GM12878 (cell line): ENCODE data around the gene SNX33. TPM values are rescaled to one million over a fixed set of nuclear protein-coding genes. Genes with fewer than 3 reads are reported as not detected.

Experiments
- ATAC-seq: fragments of 200-7000 bp; cut with Tn5 transposase; 3 replicates; pipeline ENCODE4 v1.9.1; 2020; ENCODE audit warnings: mild to moderate bottlenecking, moderate library complexity
- BruUV-seq: library from RNA; stranded (reverse); fragments of 400-500 nt; replicated peaks from 2 replicates; lab custom pipeline; 2021; lab: Mats Ljungman, UMichigan
- CTCF ChIA-PET: fragments of 300-600 bp; sonication (Branson Sonifier 250); formaldehyde crosslinking; extraction: SDS; loops from one replicate; lab custom pipeline; 2021; ENCODE audit warnings: inconsistent platforms; lab: Yijun Ruan, JAX
- POLR2A ChIA-PET: fragments of 350-600 bp; formaldehyde crosslinking; extraction: SDS; loops from one replicate; lab custom pipeline; 2021; ENCODE audit warnings: inconsistent platforms; lab: Charles Lee
- RAD21 ChIA-PET: fragments of 300-600 bp; sonication (Branson Sonifier 250); formaldehyde crosslinking; loops from one replicate; lab custom pipeline; 2023; ENCODE audit warnings: antibody characterized with exemption; ENCODE audit not compliant: unreplicated experiment; lab: Charles Lee
- SMC1A ChIA-PET: fragments of 300-600 bp; sonication (Branson Sonifier 250); formaldehyde crosslinking; loops from one replicate; lab custom pipeline; 2023; ENCODE audit not compliant: unreplicated experiment, uncharacterized antibody; lab: Charles Lee
- DNase-seq: peaks from one replicate; pipeline ENCODE4 v3.0.0-alpha.2; 2011; ENCODE audit warnings: low read depth, low spot score
- FAIRE-seq: peaks from 3 replicates; lab custom pipeline; 2011; peaks lifted over from hg19 to GRCh38; lab: Jason Lieb, UNC
- H2AFZ ChIP-seq: 2 replicates; pipeline ENCODE4 v1.6.0; 2011; ENCODE audit warnings: low read depth, low read length, control low read depth; ENCODE audit not compliant: control insufficient read depth
- H3K27ac ChIP-seq: 2 replicates; pipeline ENCODE4 v1.5.1; 2011; ENCODE audit warnings: control low read depth; ENCODE audit not compliant: control insufficient read depth, insufficient read depth
- H3K27me3 ChIP-seq, 2 experiments: replicated peaks in 1 of 2; 2 replicates each; pipeline versions ENCODE4 v1.6.0 to v1.6.1; 2011; ENCODE audit warnings: low read length in 1 of 2; ENCODE audit not compliant: control insufficient read depth in 2 of 2, insufficient read depth in 2 of 2
- H3K36me3 ChIP-seq, 2 experiments: 2 replicates each; pipeline ENCODE4 v1.5.1; 2011; ENCODE audit warnings: low read length in 1 of 2; ENCODE audit not compliant: control insufficient read depth in 2 of 2, insufficient read depth in 2 of 2
- H3K4me1 ChIP-seq: 2 replicates; pipeline ENCODE4 v1.6.1; 2011; ENCODE audit warnings: mild to moderate bottlenecking, low read length, moderate library complexity, mixed read lengths; ENCODE audit not compliant: control insufficient read depth, insufficient read depth
- H3K4me2 ChIP-seq: 2 replicates; pipeline ENCODE4 v1.6.0; 2011; ENCODE audit warnings: control low read depth; ENCODE audit not compliant: control insufficient read depth, insufficient read depth
- H3K4me3 ChIP-seq: fragments of 200-600 bp; sonication (generic); 2 replicates; pipeline ENCODE4 v1.5.1; 2016
- H3K79me2 ChIP-seq: 2 replicates; pipeline ENCODE4 v1.6.0; 2011; ENCODE audit warnings: low read length; ENCODE audit not compliant: control insufficient read depth, insufficient read depth
- H3K9ac ChIP-seq: 2 replicates; pipeline ENCODE4 v1.8.0; 2011; ENCODE audit warnings: low read length, control low read depth, mixed read lengths; ENCODE audit not compliant: control insufficient read depth, insufficient read depth
- H3K9me3 ChIP-seq: replicated peaks from 3 replicates; pipeline ENCODE4 v1.5.1; 2011; ENCODE audit warnings: mild to moderate bottlenecking, low read length; ENCODE audit not compliant: control insufficient read depth, insufficient read depth
- H4K20me1 ChIP-seq: 2 replicates; pipeline ENCODE4 v1.6.0; 2011; ENCODE audit not compliant: control insufficient read depth, insufficient read depth
- CHD4 ChIP-seq: fragments of 200-600 bp; sonication (generic); IDR thresholded peaks from 2 replicates; pipeline ENCODE4 v1.6.1; 2016; ENCODE audit warnings: mild to moderate bottlenecking
- DPF2 ChIP-seq: fragments of 450-650 bp; IDR thresholded peaks from 2 replicates; pipeline ENCODE4 v1.6.1; 2017; ENCODE audit warnings: mild to moderate bottlenecking
- ESRRA ChIP-seq: IDR thresholded peaks from 2 replicates; pipeline ENCODE4 v1.6.1; 2012; ENCODE audit warnings: mild to moderate bottlenecking, low read length, improper control_type of control experiment
- JUNB ChIP-seq: IDR thresholded peaks from 2 replicates; pipeline ENCODE4 v1.6.1; 2016; ENCODE audit warnings: antibody characterized with exemption, mild to moderate bottlenecking
- KDM1A ChIP-seq: fragments of 200-600 bp; sonication (generic); IDR thresholded peaks from 2 replicates; pipeline ENCODE4 v1.6.1; 2016; ENCODE audit warnings: borderline replicate concordance
- NFYB ChIP-seq: IDR thresholded peaks from 2 replicates; pipeline ENCODE4 v1.6.1; 2011; ENCODE audit warnings: low read depth, mild to moderate bottlenecking, low read length, improper control_type of control experiment, moderate library complexity; ENCODE audit not compliant: insufficient read depth
- PBX3 ChIP-seq: IDR thresholded peaks from 2 replicates; pipeline ENCODE4 v1.6.1; 2011; ENCODE audit warnings: mild to moderate bottlenecking, low read depth, low read length, moderate library complexity; ENCODE audit not compliant: insufficient replicate concordance
- PRDM15 ChIP-seq: fragments of 450-650 bp; formaldehyde crosslinking; IDR thresholded peaks from 2 replicates; pipeline ENCODE4 v1.4.0; 2020; ENCODE audit warnings: mild to moderate bottlenecking, moderate library complexity
- SREBF1 ChIP-seq: IDR thresholded peaks from 2 replicates; pipeline ENCODE4 v1.6.1; 2012; ENCODE audit warnings: mild to moderate bottlenecking, low read length
- USF1 ChIP-seq: IDR thresholded peaks from 2 replicates; pipeline ENCODE4 v1.6.1; 2011; ENCODE audit warnings: borderline replicate concordance, low read depth, mild to moderate bottlenecking, moderate library complexity, mixed read lengths, low read length; ENCODE audit not compliant: insufficient read depth; ENCODE audit errors: extremely low read length
- WGBS: methylation state at CpG from one replicate; pipeline ENCODE4 v1.1.6; 2016; ENCODE audit warnings: low lambda C conversion rate; ENCODE audit not compliant: insufficient replicate concordance, insufficient coverage; ENCODE audit errors: missing lambda C conversion rate; 5-methylcytosine and 5-hydroxymethylcytosine counted together
- in situ Hi-C: fragments of 300-500 bp; cut with MboI; formaldehyde crosslinking; loops from 9 replicates; pipeline ENCODE4 v1.14.3; 2018; ENCODE audit warnings: mixed read lengths
- intact Hi-C: fragments of 100-400 bp; cut with micrococcal nuclease; formaldehyde crosslinking; loops from one replicate; pipeline ENCODE4 v1.14.2; 2022; ENCODE audit not compliant: unreplicated experiment
- polyA plus RNA-seq, 11 experiments: library from polyadenylated mRNA; depleted of rRNA in 4 of 11; unstranded in 6 of 11; stranded (reverse) in 5 of 11; fragments of >200 nt; fragmentation: Nextera tagmentation in 4 of 11; fragmentation: Illumina TruSeq in 1 of 11; extraction: Ambion mirVana in 4 of 11; extraction: Trizol in 1 of 11; gene quantifications; 1 replicate in 1 of 11; 2 replicates in 10 of 11; pipeline versions ENCODE4 v1.2.1 to v1.2.3, GENCODE V29; 2011 to 2016; ENCODE audit warnings: inconsistent platforms in 2 of 11, missing spikeins in 2 of 11, low read depth in 1 of 11
- total RNA-seq, 4 experiments: library from RNA; depleted of rRNA in 3 of 4; stranded (reverse); fragments of >200 nt in 3 of 4; fragmentation: Illumina TruSeq in 1 of 4; extraction: Trizol in 1 of 4; gene quantifications; 2 replicates each; pipeline versions ENCODE4 v1.2.1 to v1.2.3, GENCODE V29; 2013 to 2021

SNX33 gene
- total and polyA plus RNA-seq, 10 of the 15 experiments (the other 5 are each of a cell fraction or from before 2014, with no cell fraction given): 0.13 to 1.9 (median 0.55) TPM

GRCh38 chr15:75662823-75663519 lies 15.3 kb downstream of the SNX33 start:
- ChIA-PET RAD21 (no interaction called here), CTCF (no interaction called here), SMC1A (no interaction called here), POLR2A (no interaction called here)
- Histone ChIP-seq H3K9me3 (no peaks in the 10 kb centered on the region), H3K9ac (no peak overlapping the region), H3K4me2 (no peak overlapping the region), H3K27me3 (no peaks in the 10 kb centered on the region; a peak in 1 of 4 replicates), H3K27ac (no peak overlapping the region), H4K20me1 (no peaks in the 10 kb centered on the region), H3K4me3 (no peak overlapping the region), H3K36me3 (no peaks in the 10 kb centered on the region), H2AFZ (no peak overlapping the region), H3K4me1 (no peaks in the 10 kb centered on the region; the same call in 1 of the 2 replicates), H3K79me2 (no peaks in the 10 kb centered on the region)
- DNase-seq (no peak), FAIRE-seq (no peak), ATAC-seq (peak; percentile 53)
- no TSS peak for BruUV-seq
- intact Hi-C loops: no loop called here
- in situ Hi-C loops: loop anchor here (25.0 kb wide), 1 partner anchor 651 kb away; the partner anchor contains the start of gene PPCDC
- 35% methylated on average over 9 of the region's 9 CpGs for WGBS
- TF ChIP-seq JUNB (no peak), DPF2 (no peak), CHD4 (no peak)

GRCh38 chr15:75663931-75664421 lies 16.3 kb downstream of the SNX33 start:
- no peaks in the 10 kb centered on the region; a peak in 1 of 4 replicates for H3K27me3 ChIP-seq
- H2AFZ ChIP-seq: no peak overlapping the region
- no peaks in the 10 kb centered on the region for H4K20me1 ChIP-seq
- ChIA-PET SMC1A (no interaction called here), CTCF (no interaction called here), POLR2A (interaction anchor here (0.7 kb wide), 1 partner anchor 19 kb away, joined by 9 read pairs; no protein-coding TSS in a partner anchor), RAD21 (no interaction called here)
- DNase-seq: no peak
- H3K4me2 ChIP-seq: no peak overlapping the region
- no peak overlapping the region for H3K9ac ChIP-seq
- no TSS peak for BruUV-seq
- no peaks in the 10 kb centered on the region for H3K36me3 ChIP-seq
- no peak overlapping the region for H3K27ac ChIP-seq
- H3K4me3 ChIP-seq: no peak overlapping the region
- in situ Hi-C loops (loop anchor here (25.0 kb wide), 1 partner anchor 652 kb away; the partner anchor contains the start of gene PPCDC), intact Hi-C loops (no loop called here)
- H3K9me3 ChIP-seq: no peaks in the 10 kb centered on the region
- no peak for FAIRE-seq
- no peaks in the 10 kb centered on the region for H3K79me2 ChIP-seq
- H3K4me1 ChIP-seq: no peaks in the 10 kb centered on the region; the same call in 1 of the 2 replicates
- WGBS: 40% methylated on average over 9 of the region's 11 CpGs
- ATAC-seq: no peak
- TF ChIP-seq NFYB (no peak), KDM1A (no peak), PBX3 (no peak), ESRRA (no peak), PRDM15 (no peak), USF1 (no peak), SREBF1 (no peak)
